Measurements from ENCODE around the gene ADAMTS6. TPM values are rescaled to one million over a fixed set of nuclear protein-coding genes. Genes with fewer than 3 reads are reported as not detected.
"Not testable (repeated sequence)": the region's sequence is repeated elsewhere in the genome, so short reads cannot be mapped to it uniquely, and the experiment has no call there.

The ADAMTS6 gene
- total RNA-seq, 2 donors from 2014 or later: 0.12 to 0.77 TPM

- intact Hi-C loops (cut with DNase I): no loop called here
- no peak overlapping the region for H3K4me3 ChIP-seq
- no peaks in the 10 kb centered on the region for H3K27me3 ChIP-seq
- no peak overlapping the region for H3K27ac ChIP-seq
- H3K9me3 ChIP-seq: no peaks in the 10 kb centered on the region
- no peaks in the 10 kb centered on the region for H3K4me1 ChIP-seq
- no peak overlapping the region for H3K9ac ChIP-seq (ENCODE audit: low read depth in 2 of 2, low read length in 2 of 2)
- H3K36me3 ChIP-seq: no peaks in the 10 kb centered on the region
- no peak for TF ChIP-seq CTCF (IDR thresholded peaks at IDR 0.05)
- peak; percentile 22 for DNase-seq
Measured at GRCh38 chr5:65334077-65334476, 147.6 kb downstream of the ADAMTS6 start.

DNA sequence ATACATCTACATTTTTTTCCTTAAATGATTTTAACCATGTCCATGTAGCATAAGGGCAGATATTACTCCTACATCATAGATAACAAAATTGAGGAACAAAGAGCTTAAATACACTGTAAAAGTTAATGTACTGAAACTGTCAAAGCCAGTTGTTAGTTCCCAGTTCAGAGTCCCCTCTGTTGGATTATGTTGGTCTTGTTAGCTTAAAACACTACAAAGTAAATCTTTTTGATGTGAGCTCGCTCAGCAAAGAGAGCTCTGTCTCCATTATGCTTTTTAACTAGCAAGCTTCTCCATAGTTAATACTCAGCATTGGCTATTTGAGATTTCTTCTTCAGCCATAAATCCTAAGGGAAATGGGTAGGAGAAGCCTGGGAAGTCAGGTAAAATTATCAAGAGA is 149.1 kb downstream of the ADAMTS6 start:
- intact Hi-C loops (cut with DNase I): no loop called here
- Histone ChIP-seq H3K27me3 (no peaks in the 10 kb centered on the region), H3K9ac (ENCODE audit: low read depth in 2 of 2, low read length in 2 of 2) (no peak overlapping the region), H3K4me1 (no peaks in the 10 kb centered on the region), H3K4me3 (no peak overlapping the region), H3K9me3 (no peaks in the 10 kb centered on the region), H3K36me3 (no peaks in the 10 kb centered on the region), H3K27ac (no peak overlapping the region)
- DNase-seq: no peak
- TF ChIP-seq CTCF (IDR thresholded peaks at IDR 0.05): no peak

- DNase-seq: no peak
Measured at GRCh38 chr5:65329266-65329665, 152.5 kb downstream of the ADAMTS6 start.

DNA sequence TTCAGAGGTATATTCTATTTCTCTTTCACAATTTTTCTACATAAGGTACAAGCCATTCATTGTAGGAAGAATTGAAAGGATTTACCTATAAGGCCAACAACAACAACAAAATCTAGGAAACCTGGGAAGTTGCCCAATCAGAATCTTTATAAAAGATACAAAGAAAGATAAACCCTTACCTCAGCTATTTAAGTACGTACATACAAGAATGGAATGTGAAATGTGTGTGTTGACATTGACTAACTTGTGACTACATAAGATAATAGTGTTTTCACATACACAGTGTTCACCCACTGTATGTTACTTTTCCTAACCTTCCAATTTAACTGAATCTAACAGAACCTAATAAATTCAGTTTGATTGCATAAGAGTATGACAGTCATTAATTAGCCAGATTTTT is 154.1 kb downstream of the ADAMTS6 start:
- DNase-seq: no peak
- no peak for TF ChIP-seq CTCF (IDR thresholded peaks at IDR 0.05)
- H3K27me3 ChIP-seq: no peaks in the 10 kb centered on the region
- no peak overlapping the region for H3K9ac ChIP-seq (ENCODE audit: low read depth in 2 of 2, low read length in 2 of 2)
- H3K9me3 ChIP-seq: no peaks in the 10 kb centered on the region
- intact Hi-C loops (cut with DNase I): no loop called here
- H3K4me3 ChIP-seq: no peak overlapping the region
- no peaks in the 10 kb centered on the region for H3K4me1 ChIP-seq
- H3K27ac ChIP-seq: no peak overlapping the region
- H3K36me3 ChIP-seq: no peaks in the 10 kb centered on the region

More at GRCh38 chr5:65329266-65329665, 152.5 kb downstream of the ADAMTS6 start:
- Histone ChIP-seq H3K27ac (no peak overlapping the region), H3K4me3 (no peak overlapping the region), H3K4me1 (no peaks in the 10 kb centered on the region), H3K9ac (ENCODE audit: low read depth in 2 of 2, low read length in 2 of 2) (no peak overlapping the region), H3K36me3 (no peaks in the 10 kb centered on the region), H3K27me3 (no peaks in the 10 kb centered on the region), H3K9me3 (no peaks in the 10 kb centered on the region)
- intact Hi-C loops (cut with DNase I): no loop called here
- no peak for TF ChIP-seq CTCF (IDR thresholded peaks at IDR 0.05)

DNA sequence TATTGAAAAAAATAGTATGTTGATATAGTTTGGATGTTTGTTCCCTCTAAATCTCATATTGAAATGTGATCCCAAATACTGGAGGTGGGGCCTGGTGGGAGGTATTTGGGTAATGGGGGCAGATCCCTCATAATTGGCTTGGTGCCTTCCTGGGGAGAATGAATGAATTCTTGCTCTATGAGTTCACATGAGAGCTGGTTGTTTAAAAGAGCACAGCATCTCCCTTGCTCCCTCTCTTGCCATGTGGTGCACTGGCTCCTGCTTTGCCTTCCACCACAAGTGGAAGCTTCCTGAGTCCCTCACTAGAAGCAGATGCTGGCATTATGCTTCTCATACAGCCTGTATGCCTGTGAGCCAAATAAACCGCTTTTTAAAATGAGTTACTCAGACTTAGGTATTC is 154.8 kb downstream of the ADAMTS6 start:
- intact Hi-C loops (cut with DNase I): no loop called here
- Histone ChIP-seq H3K4me1 (no peaks in the 10 kb centered on the region), H3K4me3 (no peak overlapping the region), H3K27ac (no peak overlapping the region), H3K9me3 (no peaks in the 10 kb centered on the region), H3K27me3 (no peaks in the 10 kb centered on the region), H3K36me3 (no peaks in the 10 kb centered on the region), H3K9ac (ENCODE audit: low read depth in 2 of 2, low read length in 2 of 2) (no peak overlapping the region)
- TF ChIP-seq CTCF (IDR thresholded peaks at IDR 0.05): no peak
- DNase-seq: no peak

- Histone ChIP-seq H3K36me3 (no peaks in the 10 kb centered on the region), H3K9ac (ENCODE audit: low read depth in 2 of 2, low read length in 2 of 2) (no peak overlapping the region), H3K27me3 (no peaks in the 10 kb centered on the region), H3K27ac (no peak overlapping the region), H3K4me1 (no peaks in the 10 kb centered on the region), H3K9me3 (no peaks in the 10 kb centered on the region), H3K4me3 (no peak overlapping the region)
- intact Hi-C loops (cut with DNase I): no loop called here
- no peak for DNase-seq
- TF ChIP-seq CTCF (IDR thresholded peaks at IDR 0.05): no peak
Measured at GRCh38 chr5:65324226-65324625, 157.5 kb downstream of the ADAMTS6 start.

GRCh38 chr5:65320704-65321103 is 161.0 kb downstream of the ADAMTS6 start:
- H3K4me3 ChIP-seq; DNase-seq; H3K9me3 ChIP-seq; H3K27ac ChIP-seq; H3K9ac ChIP-seq (ENCODE audit: low read depth in 2 of 2, low read length in 2 of 2); intact Hi-C loops (cut with DNase I); H3K4me1 ChIP-seq; H3K36me3 ChIP-seq; H3K27me3 ChIP-seq: not testable (repeated sequence)
